Mesenchymal stem cell (in vitro differentiated cells and primary cell): ENCODE measurements around the gene ADAM17.

Source experiments
- DNase-seq: peaks from one replicate; pipeline ENCODE4 v3.0.0-alpha.2; 2013
- H2AFZ ChIP-seq: one replicate; pipeline ENCODE4 v1.6.1; 2013; ENCODE audit warnings: low read depth, mild to moderate bottlenecking, control low read depth, inconsistent platforms, low read length, moderate library complexity
- H2AK5ac ChIP-seq: 2 replicates; pipeline ENCODE4 v1.6.1; 2013; ENCODE audit warnings: low read length, moderate library complexity, mild to moderate bottlenecking, inconsistent platforms; ENCODE audit not compliant: severe bottlenecking
- H2BK120ac ChIP-seq: one replicate; pipeline ENCODE4 v1.6.1; 2013; ENCODE audit warnings: low read depth, mild to moderate bottlenecking, inconsistent platforms, low read length, moderate library complexity
- H2BK12ac ChIP-seq, 2 experiments: one replicate each; pipeline ENCODE4 v1.6.1; 2013; ENCODE audit warnings: inconsistent platforms in 2 of 2, low read length in 2 of 2, mild to moderate bottlenecking in 2 of 2, moderate library complexity in 2 of 2, control low read depth in 1 of 2
- H2BK15ac ChIP-seq: one replicate; pipeline ENCODE4 v1.6.1; 2013; ENCODE audit warnings: mild to moderate bottlenecking, low read depth, inconsistent platforms; ENCODE audit not compliant: poor library complexity, severe bottlenecking
- H2BK5ac ChIP-seq: 2 replicates; pipeline ENCODE4 v1.6.1; 2013; ENCODE audit warnings: low read depth, mild to moderate bottlenecking, low read length, control low read depth, inconsistent platforms; ENCODE audit not compliant: poor library complexity, severe bottlenecking
- H3K14ac ChIP-seq, 2 experiments: one replicate each; pipeline ENCODE4 v1.6.1; 2013; ENCODE audit warnings: inconsistent platforms in 2 of 2, low read length in 2 of 2, control low read depth in 1 of 2, mild to moderate bottlenecking in 1 of 2, moderate library complexity in 1 of 2
- H3K18ac ChIP-seq, 2 experiments: one replicate each; pipeline ENCODE4 v1.6.1; 2013; ENCODE audit warnings: inconsistent platforms in 2 of 2, low read length in 2 of 2, control low read depth in 1 of 2, low read depth in 1 of 2, mild to moderate bottlenecking in 1 of 2
- H3K23ac ChIP-seq, 2 experiments: one replicate each; pipeline ENCODE4 v1.6.1; 2013; ENCODE audit warnings: inconsistent platforms in 2 of 2, low read length in 2 of 2, mild to moderate bottlenecking in 2 of 2, moderate library complexity in 2 of 2, control low read depth in 1 of 2
- H3K27ac ChIP-seq: 2 replicates; pipeline ENCODE4 v1.5.1; 2013; ENCODE audit warnings: mild to moderate bottlenecking, moderate library complexity, low read length, control low read depth, inconsistent platforms; ENCODE audit not compliant: poor library complexity, severe bottlenecking
- H3K27me3 ChIP-seq, 2 experiments: 2 replicates each; pipeline versions ENCODE4 v1.6.1 to v1.7.0; 2013; ENCODE audit warnings: low read length in 2 of 2, mild to moderate bottlenecking in 2 of 2, moderate library complexity in 2 of 2, control low read depth in 1 of 2, inconsistent platforms in 1 of 2; ENCODE audit not compliant: control insufficient read depth in 1 of 2, insufficient read depth in 1 of 2
- H3K36me3 ChIP-seq, 2 experiments: 2 replicates each; pipeline versions ENCODE4 v1.6.1 to v1.7.0; 2013; ENCODE audit warnings: low read length in 2 of 2, control low read depth in 1 of 2, inconsistent platforms in 1 of 2, low read depth in 1 of 2, mild to moderate bottlenecking in 1 of 2; ENCODE audit not compliant: insufficient read depth in 2 of 2, control insufficient read depth in 1 of 2
- H3K4ac ChIP-seq, 2 experiments: one replicate each; pipeline ENCODE4 v1.6.1; 2013; ENCODE audit warnings: inconsistent platforms in 2 of 2, low read length in 2 of 2, mild to moderate bottlenecking in 2 of 2, moderate library complexity in 2 of 2, control low read depth in 1 of 2, low read depth in 1 of 2
- H3K4me1 ChIP-seq: 2 replicates; pipeline ENCODE4 v1.6.1; 2013; ENCODE audit warnings: low read depth, low read length, control low read depth; ENCODE audit not compliant: control insufficient read depth, insufficient read depth
- H3K4me2 ChIP-seq: 2 replicates; pipeline ENCODE4 v1.6.1; 2013; ENCODE audit warnings: low read length, mild to moderate bottlenecking, inconsistent platforms; ENCODE audit not compliant: poor library complexity, severe bottlenecking
- H3K4me3 ChIP-seq, 2 experiments: 2 replicates each; pipeline versions ENCODE4 v1.5.1 to v1.7.0; 2013; ENCODE audit warnings: low read length in 2 of 2, mild to moderate bottlenecking in 2 of 2, control low read depth in 1 of 2, low read depth in 1 of 2; ENCODE audit not compliant: insufficient read depth in 1 of 2
- H3K79me1 ChIP-seq: replicated peaks from 2 replicates; pipeline ENCODE4 v1.6.1; 2013; ENCODE audit warnings: mild to moderate bottlenecking, control low read depth, low read length, inconsistent platforms; ENCODE audit not compliant: poor library complexity, severe bottlenecking
- H3K9ac ChIP-seq: 2 replicates; pipeline ENCODE4 v1.7.0; 2013; ENCODE audit warnings: mild to moderate bottlenecking, low read length, moderate library complexity
- H3K9me3 ChIP-seq: 2 replicates; pipeline ENCODE4 v1.7.0; 2013; ENCODE audit warnings: mild to moderate bottlenecking, low read length; ENCODE audit not compliant: control insufficient read depth
- H4K8ac ChIP-seq: one replicate; pipeline ENCODE4 v1.6.1; 2013; ENCODE audit warnings: inconsistent platforms, mild to moderate bottlenecking, low read length, moderate library complexity
- H4K91ac ChIP-seq: one replicate; pipeline ENCODE4 v1.6.1; 2013; ENCODE audit warnings: mild to moderate bottlenecking, low read length, inconsistent platforms
- WGBS: methylation state at CpG from one replicate; pipeline ENCODE4 v1.1.7; 2013; ENCODE audit warnings: mixed read lengths; 5-methylcytosine and 5-hydroxymethylcytosine counted together

ADAM17 gene

DNA sequence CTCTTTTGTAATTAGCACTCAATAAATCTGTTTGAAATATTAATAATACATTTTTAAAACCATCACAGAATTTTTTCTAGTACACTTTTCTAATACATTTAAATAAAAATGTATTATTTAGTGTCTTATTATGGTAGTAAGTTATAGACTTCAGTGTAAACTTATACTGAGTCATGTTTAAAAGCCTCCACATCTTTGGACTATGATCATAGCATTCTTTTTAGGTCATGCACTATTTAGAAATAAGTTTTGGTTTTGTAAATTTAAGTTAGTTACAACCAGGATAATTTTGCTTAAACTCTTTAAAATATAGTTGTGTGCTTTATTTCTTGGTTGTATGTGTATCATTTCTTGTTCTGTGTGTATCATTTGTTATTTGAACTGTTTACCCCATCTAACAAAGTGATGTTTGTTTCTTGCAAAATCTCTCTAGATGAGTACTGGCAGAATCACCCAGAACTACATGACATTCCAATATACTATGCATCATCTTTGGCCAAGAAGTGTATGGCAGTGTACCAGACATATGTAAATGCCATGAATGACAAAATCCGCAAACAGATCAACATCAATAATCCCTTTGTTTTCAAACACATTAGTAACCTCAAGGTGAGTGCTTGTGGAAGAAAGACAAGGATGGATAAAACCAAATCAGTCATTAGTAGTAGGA lies 115.4 kb downstream of the ADAM17 start:
- WGBS, result no CpG with 5 or more reads among the region's 1 CpG

DNA sequence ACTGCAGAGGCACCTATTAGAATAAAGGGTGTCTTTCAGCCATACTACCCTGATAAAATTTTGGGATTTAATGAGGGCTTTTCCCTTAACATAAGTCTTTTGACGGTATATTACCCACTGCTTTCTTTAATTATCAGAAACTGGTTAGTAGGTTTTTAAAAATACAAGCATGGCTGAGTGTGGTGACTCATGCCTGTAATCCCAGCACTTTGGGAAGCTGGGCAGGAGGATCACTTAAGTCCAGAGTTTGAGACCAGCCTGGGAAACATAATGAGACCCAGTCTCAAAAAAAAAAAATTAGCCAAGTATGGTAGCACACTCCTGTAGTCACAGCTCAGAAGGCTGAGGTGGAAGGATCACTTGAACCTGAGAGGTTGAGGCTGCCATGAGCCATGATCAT lies 116.1 kb downstream of the ADAM17 start:
- Histone ChIP-seq H3K23ac (no peak overlapping the region), H4K91ac (no peak overlapping the region), H3K4me3 (no peak overlapping the region), H2BK15ac (no peak overlapping the region), H3K4me1 (no peaks in the 10 kb centered on the region), H3K18ac (no peak overlapping the region), H2AFZ (no peak overlapping the region), H2AK5ac (no peak overlapping the region), H3K36me3 (peaks cover 27 to 74% of the 10 kb centered on the region in 2 experiments), H4K8ac (no peak overlapping the region), H2BK12ac (no peak overlapping the region), H3K9me3 (no peaks in the 10 kb centered on the region), H2BK120ac (no peak overlapping the region), H3K9ac (peak overlapping the region; percentile 85), H3K79me1 (no peaks in the 10 kb centered on the region), H3K27me3 (no peaks in the 10 kb centered on the region), H3K4ac (no peak overlapping the region), H2BK5ac (no peak overlapping the region), H3K4me2 (no peak overlapping the region), H3K14ac (no peak overlapping the region), H3K27ac (no peak overlapping the region)
- WGBS, result no CpG with 5 or more reads among the region's 1 CpG
- peak; percentile 45 for DNase-seq

More for the DNA sequence above, 115.4 kb downstream of the ADAM17 start:
- Histone ChIP-seq H4K91ac (no peak overlapping the region), H3K4me1 (no peaks in the 10 kb centered on the region), H3K79me1 (no peaks in the 10 kb centered on the region), H4K8ac (no peak overlapping the region), H3K23ac (no peak overlapping the region), H2AK5ac (no peak overlapping the region), H3K4ac (no peak overlapping the region), H3K4me3 (no peak overlapping the region), H2BK120ac (no peak overlapping the region), H2BK15ac (no peak overlapping the region), H2AFZ (no peak overlapping the region), H3K27me3 (no peaks in the 10 kb centered on the region), H3K9ac (peak overlapping the region; percentile 85), H3K18ac (no peak overlapping the region), H3K9me3 (no peaks in the 10 kb centered on the region), H3K4me2 (no peak overlapping the region), H2BK12ac (no peak overlapping the region), H3K27ac (no peak overlapping the region), H3K14ac (no peak overlapping the region), H2BK5ac (no peak overlapping the region), H3K36me3 (peaks cover 26 to 74% of the 10 kb centered on the region in 2 experiments)
- DNase-seq, result peak; percentile 62
